RPMI8226 (cell line): ENCODE data around the gene STOML1.
A peak's percentile ranks its signal among the peaks of the same experiment; 100 is the strongest.

Source experiments
- DNase-seq: peaks from one replicate; pipeline ENCODE4 v3.0.0-alpha.2; 2015

STOML1 gene

GRCh38 chr15:73959012-73959581 is 33.0 kb downstream of the STOML1 start:
- DNase-seq: peak; percentile 90

- DNase-seq: no peak
Measured at GRCh38 chr15:73957785-73958184, 34.3 kb downstream of the STOML1 start.

GRCh38 chr15:73957276-73957675 is 34.8 kb downstream of the STOML1 start:
- no peak for DNase-seq

GRCh38 chr15:73956743-73957135 is 35.4 kb downstream of the STOML1 start:
- no peak for DNase-seq

- DNase-seq: no peak
Measured at GRCh38 chr15:73955861-73956742, 36.0 kb downstream of the STOML1 start.

GRCh38 chr15:73955326-73955725 is 36.8 kb downstream of the STOML1 start:
- DNase-seq: no peak

- DNase-seq: no peak
Measured at GRCh38 chr15:73954188-73955145, 37.6 kb downstream of the STOML1 start.

- DNase-seq: no peak
Measured at GRCh38 chr15:73952913-73953750, 39.0 kb downstream of the STOML1 start.

GRCh38 chr15:73952171-73952912 is 39.8 kb downstream of the STOML1 start:
- no peak for DNase-seq

GRCh38 chr15:73951601-73952000 is 40.5 kb downstream of the STOML1 start:
- DNase-seq: no peak

- DNase-seq: peak; percentile 96
Measured at GRCh38 chr15:73950831-73951561, 41.1 kb downstream of the STOML1 start.

GRCh38 chr15:73950479-73950830 is 41.6 kb downstream of the STOML1 start:
- DNase-seq: no peak

- DNase-seq: no peak
Measured at GRCh38 chr15:73949496-73949895, 42.6 kb downstream of the STOML1 start.

- no peak for DNase-seq
Measured at GRCh38 chr15:73948982-73949381, 43.1 kb downstream of the STOML1 start.

- DNase-seq: no peak
Measured at GRCh38 chr15:73948396-73948795, 43.7 kb downstream of the STOML1 start.

- no peak for DNase-seq
Measured at GRCh38 chr15:73947651-73948050, 44.4 kb downstream of the STOML1 start.

- no peak for DNase-seq
Measured at GRCh38 chr15:73946795-73947370, 45.2 kb downstream of the STOML1 start.

- peak; percentile 51 for DNase-seq
Measured at GRCh38 chr15:73946046-73946721, 45.9 kb downstream of the STOML1 start.

- no peak for DNase-seq
Measured at GRCh38 chr15:73945130-73945508, 47.0 kb downstream of the STOML1 start.
